ENCODE data around the gene ONECUT1. TPM values are rescaled to one million over a fixed set of nuclear protein-coding genes. Genes with fewer than 3 reads are reported as not detected.

ONECUT1 gene
- total RNA-seq, 1 donor from 2014 or later = not detected

GRCh38 chr15:52783191-52783829 is 6.8 kb downstream of the ONECUT1 start:
- Mint-ChIP-seq H3K36me3 (ENCODE audit: unreplicated experiment) (no peaks in the 10 kb centered on the region), H3K9me3 (ENCODE audit: unreplicated experiment) (no peaks in the 10 kb centered on the region), H3K27ac (ENCODE audit: unreplicated experiment) (no peak overlapping the region), H3K4me1 (ENCODE audit: unreplicated experiment) (peaks cover 12% of the 10 kb centered on the region), H3K4me3 (ENCODE audit: unreplicated experiment) (no peak overlapping the region), H3K27me3 (ENCODE audit: unreplicated experiment) (peaks cover 80% of the 10 kb centered on the region)
- no peak for DNase-seq (ENCODE audit: extremely low spot score, unreplicated experiment)
- TF ChIP-seq, protein P1, sequence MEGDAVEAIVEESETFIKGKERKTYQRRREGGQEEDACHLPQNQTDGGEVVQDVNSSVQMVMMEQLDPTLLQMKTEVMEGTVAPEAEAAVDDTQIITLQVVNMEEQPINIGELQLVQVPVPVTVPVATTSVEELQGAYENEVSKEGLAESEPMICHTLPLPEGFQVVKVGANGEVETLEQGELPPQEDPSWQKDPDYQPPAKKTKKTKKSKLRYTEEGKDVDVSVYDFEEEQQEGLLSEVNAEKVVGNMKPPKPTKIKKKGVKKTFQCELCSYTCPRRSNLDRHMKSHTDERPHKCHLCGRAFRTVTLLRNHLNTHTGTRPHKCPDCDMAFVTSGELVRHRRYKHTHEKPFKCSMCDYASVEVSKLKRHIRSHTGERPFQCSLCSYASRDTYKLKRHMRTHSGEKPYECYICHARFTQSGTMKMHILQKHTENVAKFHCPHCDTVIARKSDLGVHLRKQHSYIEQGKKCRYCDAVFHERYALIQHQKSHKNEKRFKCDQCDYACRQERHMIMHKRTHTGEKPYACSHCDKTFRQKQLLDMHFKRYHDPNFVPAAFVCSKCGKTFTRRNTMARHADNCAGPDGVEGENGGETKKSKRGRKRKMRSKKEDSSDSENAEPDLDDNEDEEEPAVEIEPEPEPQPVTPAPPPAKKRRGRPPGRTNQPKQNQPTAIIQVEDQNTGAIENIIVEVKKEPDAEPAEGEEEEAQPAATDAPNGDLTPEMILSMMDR (IDR thresholded peaks at IDR 0.05) = no peak

- H3K36me3 Mint-ChIP-seq (ENCODE audit: unreplicated experiment) = no peaks in the 10 kb centered on the region
- TF ChIP-seq, protein P1 (IDR thresholded peaks at IDR 0.05) = no peak
- no peak overlapping the region for H3K4me3 Mint-ChIP-seq (ENCODE audit: unreplicated experiment)
- no peaks in the 10 kb centered on the region for H3K9me3 Mint-ChIP-seq (ENCODE audit: unreplicated experiment)
- no peak for DNase-seq (ENCODE audit: extremely low spot score, unreplicated experiment)
- no peak overlapping the region for H3K27ac Mint-ChIP-seq (ENCODE audit: unreplicated experiment)
- peaks cover 12% of the 10 kb centered on the region for H3K4me1 Mint-ChIP-seq (ENCODE audit: unreplicated experiment)
- peaks cover 79% of the 10 kb centered on the region for H3K27me3 Mint-ChIP-seq (ENCODE audit: unreplicated experiment)
Observed at GRCh38 chr15:52782514-52782913, 7.6 kb downstream of the ONECUT1 start.

DNA sequence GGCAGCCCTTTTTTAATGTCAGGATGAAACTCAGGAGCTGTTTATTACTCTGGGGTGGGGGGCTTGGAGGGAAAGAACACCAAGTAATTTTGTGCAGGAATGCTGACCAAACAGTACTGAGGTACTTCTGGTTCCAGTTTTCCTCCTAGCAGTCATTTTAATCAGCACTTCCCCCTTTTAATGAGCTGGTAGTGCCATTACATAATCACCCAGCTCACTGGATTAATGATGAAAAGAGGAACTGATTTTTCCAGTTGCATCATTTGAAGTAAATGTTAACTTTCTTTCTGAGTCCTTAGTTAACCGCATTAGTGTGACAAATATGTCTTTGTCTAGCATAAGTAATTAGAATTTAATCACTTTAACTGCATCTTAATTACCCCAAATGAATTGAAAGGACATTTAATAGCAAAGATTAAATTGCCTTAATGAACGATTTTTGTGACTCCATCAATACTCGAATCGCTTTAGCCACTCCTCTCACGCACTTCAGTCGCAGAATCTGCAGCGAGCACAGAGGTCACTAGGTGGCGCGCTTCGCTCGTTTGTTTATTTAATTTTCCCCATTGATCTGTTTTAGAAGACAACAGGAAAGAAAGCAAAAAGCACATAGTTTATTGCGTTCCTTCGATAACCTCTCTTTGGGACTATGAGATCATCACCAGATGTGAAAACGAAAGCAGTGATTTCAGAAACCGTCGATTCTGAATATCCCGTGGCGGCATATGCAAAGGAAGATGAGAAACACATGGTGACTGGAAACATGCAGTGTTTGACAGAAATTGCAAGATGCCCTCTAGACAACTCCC is 9.8 kb downstream of the ONECUT1 start:
- Mint-ChIP-seq H3K4me3 (ENCODE audit: unreplicated experiment) (peak overlapping the region; percentile 24), H3K27me3 (ENCODE audit: unreplicated experiment) (peaks cover 78% of the 10 kb centered on the region)
- peak; percentile 82 for DNase-seq (ENCODE audit: extremely low spot score, unreplicated experiment)

DNA sequence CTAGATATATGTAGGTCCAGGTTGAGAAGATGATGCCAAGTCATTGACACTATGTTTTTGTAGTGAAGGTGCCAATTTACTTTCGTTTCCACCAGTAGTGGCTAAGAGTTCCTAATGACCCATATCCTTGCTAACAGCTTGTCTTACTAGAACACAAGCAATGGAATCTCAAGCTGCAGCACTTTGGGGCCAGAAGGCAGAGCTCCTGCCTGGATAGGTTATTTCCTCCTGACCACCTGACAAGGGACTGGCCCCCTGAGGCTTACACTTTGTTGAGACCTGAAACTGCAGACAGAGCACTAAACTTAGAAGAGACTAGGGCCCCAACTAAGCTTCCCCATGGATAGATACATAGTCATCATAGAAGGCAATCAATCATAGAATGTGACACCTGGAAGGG is 11.7 kb downstream of the ONECUT1 start:
- H3K36me3 Mint-ChIP-seq (ENCODE audit: unreplicated experiment) = no peaks in the 10 kb centered on the region
- H3K4me3 Mint-ChIP-seq (ENCODE audit: unreplicated experiment) = no peak overlapping the region
- H3K27ac Mint-ChIP-seq (ENCODE audit: unreplicated experiment) = no peak overlapping the region
- TF ChIP-seq, protein P1 (IDR thresholded peaks at IDR 0.05) = no peak
- DNase-seq (ENCODE audit: extremely low spot score, unreplicated experiment) = no peak
- H3K27me3 Mint-ChIP-seq (ENCODE audit: unreplicated experiment) = peaks cover 69% of the 10 kb centered on the region
- peaks cover 3% of the 10 kb centered on the region for H3K4me1 Mint-ChIP-seq (ENCODE audit: unreplicated experiment)
- no peaks in the 10 kb centered on the region for H3K9me3 Mint-ChIP-seq (ENCODE audit: unreplicated experiment)

More for the DNA sequence above, 9.8 kb downstream of the ONECUT1 start:
- Mint-ChIP-seq H3K9me3 (ENCODE audit: unreplicated experiment) (no peaks in the 10 kb centered on the region), H3K36me3 (ENCODE audit: unreplicated experiment) (no peaks in the 10 kb centered on the region), H3K4me1 (ENCODE audit: unreplicated experiment) (peaks cover 5% of the 10 kb centered on the region), H3K27ac (ENCODE audit: unreplicated experiment) (no peak overlapping the region)
- TF ChIP-seq, protein P1 (IDR thresholded peaks at IDR 0.05) = peak; percentile 94

- H3K4me1 Mint-ChIP-seq (ENCODE audit: unreplicated experiment) = no peaks in the 10 kb centered on the region
- H3K36me3 Mint-ChIP-seq (ENCODE audit: unreplicated experiment) = no peaks in the 10 kb centered on the region
- no peaks in the 10 kb centered on the region for H3K9me3 Mint-ChIP-seq (ENCODE audit: unreplicated experiment)
- TF ChIP-seq, protein P1 (IDR thresholded peaks at IDR 0.05) = no peak
- H3K4me3 Mint-ChIP-seq (ENCODE audit: unreplicated experiment) = no peak overlapping the region
- no peak for DNase-seq (ENCODE audit: extremely low spot score, unreplicated experiment)
- peaks cover 56% of the 10 kb centered on the region for H3K27me3 Mint-ChIP-seq (ENCODE audit: unreplicated experiment)
- H3K27ac Mint-ChIP-seq (ENCODE audit: unreplicated experiment) = no peak overlapping the region
Observed at GRCh38 chr15:52772766-52773165, 17.4 kb downstream of the ONECUT1 start.
